K562 (cell line): Measurements from ENCODE around the gene SMYD2. TPM values are rescaled to one million over a fixed set of nuclear protein-coding genes. Genes with fewer than 3 reads are reported as not detected.

ENCODE experiments used
- ATAC-seq: fragments of 200-7000 bp; cut with Tn5 transposase; 3 replicates; pipeline ENCODE4 v1.9.1; 2020; ENCODE audit warnings: moderate library complexity
- BruUV-seq: library from RNA; stranded (reverse); fragments of 400-500 nt; replicated peaks from 2 replicates; lab custom pipeline; 2021; lab: Mats Ljungman, UMichigan
- CTCF ChIA-PET: fragments of 300-600 bp; formaldehyde crosslinking; extraction: SDS; loops from one replicate; lab custom pipeline; 2021; ENCODE audit warnings: low intra/inter-chr PET ratio; lab: Yijun Ruan, JAX
- POLR2A ChIA-PET: fragments of 300-600, 350-650 bp; sonication (Branson Sonifier 250); formaldehyde crosslinking; extraction: SDS; loops from one replicate; lab custom pipeline; 2021; ENCODE audit warnings: antibody characterized with exemption, inconsistent platforms; lab: Yijun Ruan, JAX
- DNase-seq, 4 experiments: peaks; one replicate each; pipeline versions ENCODE4 v3.0.0 to v3.0.0-alpha.2; 2011 to 2018; ENCODE audit warnings: low spot score in 3 of 4, mixed read lengths in 3 of 4; ENCODE audit errors: extremely low read depth in 1 of 4
- FAIRE-seq: peaks from 2 replicates; lab custom pipeline; 2011; peaks lifted over from hg19 to GRCh38; lab: Jason Lieb, UNC
- H2AFZ ChIP-seq: 2 replicates; pipeline ENCODE4 v1.6.0; 2011; ENCODE audit warnings: low read depth, low read length, control low read depth, inconsistent platforms
- H3K27ac ChIP-seq: fragments of 200-600 bp; 3 replicates; pipeline ENCODE4 v1.8.0; 2011; ENCODE audit warnings: low read depth, mild to moderate bottlenecking, control low read depth, inconsistent platforms, low read length, moderate library complexity, mixed read lengths; ENCODE audit errors: extremely low read depth
- H3K27me3 ChIP-seq, 2 experiments: fragments of 300-600 bp in 1 of 2; 2 replicates in 1 of 2; 3 replicates in 1 of 2; pipeline versions ENCODE4 v1.6.0 to v1.8.0; 2011; ENCODE audit warnings: inconsistent platforms in 2 of 2, low read length in 2 of 2, mild to moderate bottlenecking in 1 of 2, mixed read lengths in 1 of 2, moderate library complexity in 1 of 2; ENCODE audit not compliant: control insufficient read depth in 2 of 2, insufficient read depth in 2 of 2
- H3K36me3 ChIP-seq: fragments of 300-600 bp; 3 replicates; pipeline ENCODE4 v1.8.0; 2011; ENCODE audit warnings: mild to moderate bottlenecking, low read length, inconsistent platforms; ENCODE audit not compliant: control insufficient read depth, insufficient read depth
- H3K4me1 ChIP-seq, 2 experiments: fragments of 200-600 bp in 1 of 2; replicated peaks in 1 of 2; 2 replicates in 1 of 2; 3 replicates in 1 of 2; pipeline versions ENCODE4 v1.5.1 to v1.8.0; 2011; ENCODE audit warnings: inconsistent platforms in 2 of 2, low read length in 2 of 2, mild to moderate bottlenecking in 1 of 2, mixed read lengths in 1 of 2, moderate library complexity in 1 of 2; ENCODE audit not compliant: control insufficient read depth in 2 of 2, insufficient read depth in 2 of 2
- H3K4me2 ChIP-seq: 2 replicates; pipeline ENCODE4 v1.6.1; 2011; ENCODE audit warnings: low read length, control low read depth, inconsistent platforms, mixed read lengths; ENCODE audit not compliant: insufficient read depth
- H3K4me3 ChIP-seq: fragments of 200-600 bp; sonication (generic), shearing (Covaris generic); 2 replicates; pipeline ENCODE4 v1.5.1; 2016; ENCODE audit warnings: control low read depth, inconsistent platforms
- H3K79me2 ChIP-seq: fragments of 200-600 bp; 3 replicates; pipeline ENCODE4 v1.8.0; 2011; ENCODE audit warnings: low read length, inconsistent platforms; ENCODE audit not compliant: control insufficient read depth, insufficient read depth
- H3K9ac ChIP-seq, 2 experiments: 2 replicates each; pipeline versions ENCODE4 v1.6.0 to v1.6.1; 2011; ENCODE audit warnings: low read depth in 2 of 2, low read length in 2 of 2, control low read depth in 1 of 2, inconsistent platforms in 1 of 2, mild to moderate bottlenecking in 1 of 2, mixed read lengths in 1 of 2; ENCODE audit not compliant: insufficient read depth in 1 of 2
- H3K9me1 ChIP-seq: one replicate; pipeline ENCODE4 v1.6.0; 2011; ENCODE audit warnings: inconsistent platforms, mild to moderate bottlenecking, low read length, moderate library complexity; ENCODE audit not compliant: control insufficient read depth, insufficient read depth
- H3K9me3 ChIP-seq: replicated peaks from 2 replicates; pipeline ENCODE4 v1.5.1; 2011; ENCODE audit warnings: low read depth, low read length, inconsistent platforms; ENCODE audit not compliant: control insufficient read depth, insufficient read depth
- H4K20me1 ChIP-seq: replicated peaks from 2 replicates; pipeline ENCODE4 v1.6.1; 2011; ENCODE audit warnings: low read length, inconsistent platforms, mixed read lengths; ENCODE audit not compliant: control insufficient read depth, insufficient read depth
- CEBPB ChIP-seq: fragments of 450-650 bp; IDR thresholded peaks from 2 replicates; pipeline ENCODE4 v1.6.1; 2016; ENCODE audit warnings: missing genetic modification characterization, missing compliant biosample characterization
- CEBPG ChIP-seq, 3 experiments: fragments of 200-800 bp in 1 of 3; sonication (Bioruptor generic) in 1 of 3; sonication (generic) in 1 of 3; formaldehyde crosslinking in 1 of 3; IDR thresholded peaks in 2 of 3; conservative IDR thresholded peaks in 1 of 3; 2 replicates each; pipeline versions ENCODE4 v1.6.1 to v1.8.0; 2016 to 2022; ENCODE audit warnings: missing compliant biosample characterization in 2 of 3, missing genetic modification characterization in 2 of 3, mild to moderate bottlenecking in 1 of 3, missing genetic modification reagents in 1 of 3
- MCM3 ChIP-seq: fragments of 450-650 bp; IDR thresholded peaks from 2 replicates; pipeline ENCODE4 v1.6.1; 2016
- TBP ChIP-seq: optimal IDR thresholded peaks from 2 replicates; pipeline ENCODE3; 2011; ENCODE audit warnings: low read depth, low read length, improper control_type of control experiment
- TRIM25 ChIP-seq: fragments of 450-650 bp; IDR thresholded peaks from 2 replicates; pipeline ENCODE4 v1.7.0; 2016; ENCODE audit warnings: borderline replicate concordance
- WGBS: fragments of 100-300 bp; shearing (Covaris generic); methylation state at CpG from one replicate; pipeline ENCODE4 v1.1.6; 2016; ENCODE audit warnings: low coverage, mixed read lengths; ENCODE audit not compliant: insufficient coverage; ENCODE audit errors: missing lambda C conversion rate; 5-methylcytosine and 5-hydroxymethylcytosine counted together
- in situ Hi-C: fragments of 300-500 bp; cut with MboI; formaldehyde crosslinking; loops from 4 replicates; pipeline ENCODE4 v1.15.0; 2018; ENCODE audit warnings: inconsistent platforms, mixed read lengths
- intact Hi-C: fragments of 100-400 bp; cut with micrococcal nuclease; formaldehyde crosslinking; loops from 2 replicates; pipeline ENCODE4 v1.14.2; 2022
- polyA plus RNA-seq, 8 experiments: library from polyadenylated mRNA; depleted of rRNA in 4 of 8; stranded (reverse) in 5 of 8; unstranded in 3 of 8; fragments of >200 nt; fragmentation: Nextera tagmentation in 2 of 8; fragmentation: Illumina TruSeq in 1 of 8; extraction: Ambion mirVana in 2 of 8; extraction: Trizol in 1 of 8; gene quantifications; 2 replicates each; pipeline versions ENCODE4 v1.2.1 to v1.2.3, GENCODE V29; 2011 to 2014; ENCODE audit warnings: inconsistent platforms in 1 of 8, missing spikeins in 1 of 8
- total RNA-seq, 7 experiments: library from RNA; depleted of rRNA in 6 of 7; stranded (reverse); fragments of >200 nt in 6 of 7; fragmentation: Illumina TruSeq in 2 of 7; extraction: Trizol in 2 of 7; gene quantifications; 2 replicates each; pipeline versions ENCODE4 v1.2.1 to v1.2.3, GENCODE V29; 2011 to 2021; ENCODE audit warnings: low replicate concordance in 1 of 7
- TF ChIP-seq, protein P1 (sequence below): fragments of 250-450 bp; sonication (Bioruptor Pico); IDR thresholded peaks from 2 replicates; pipeline ENCODE4 v1.5.0; 2021

SMYD2 gene
- total and polyA plus RNA-seq, 9 of the 15 experiments (the other 6 are each of a cell fraction or from before 2014, with no cell fraction given): 13.8 to 81.3 (median 39.9) TPM

GRCh38 chr1:214236477-214236876 is 44.5 kb upstream of the SMYD2 start:
- WGBS: 6% methylated on average over 2 of the region's 2 CpGs
- H3K27ac ChIP-seq: no peak overlapping the region
- no peak overlapping the region for H3K9ac ChIP-seq
- no peaks in the 10 kb centered on the region for H3K4me1 ChIP-seq
- no peak overlapping the region for H3K4me2 ChIP-seq
- no peak for TF ChIP-seq TRIM25
- TF ChIP-seq, protein P1, sequence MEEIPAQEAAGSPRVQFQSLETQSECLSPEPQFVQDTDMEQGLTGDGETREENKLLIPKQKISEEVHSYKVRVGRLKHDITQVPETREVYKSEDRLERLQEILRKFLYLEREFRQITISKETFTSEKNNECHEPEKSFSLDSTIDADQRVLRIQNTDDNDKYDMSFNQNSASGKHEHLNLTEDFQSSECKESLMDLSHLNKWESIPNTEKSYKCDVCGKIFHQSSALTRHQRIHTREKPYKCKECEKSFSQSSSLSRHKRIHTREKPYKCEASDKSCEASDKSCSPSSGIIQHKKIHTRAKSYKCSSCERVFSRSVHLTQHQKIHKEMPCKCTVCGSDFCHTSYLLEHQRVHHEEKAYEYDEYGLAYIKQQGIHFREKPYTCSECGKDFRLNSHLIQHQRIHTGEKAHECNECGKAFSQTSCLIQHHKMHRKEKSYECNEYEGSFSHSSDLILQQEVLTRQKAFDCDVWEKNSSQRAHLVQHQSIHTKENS (CRISPR knock-in tag): no peak
- TF ChIP-seq MCM3: no peak
- no peak for TF ChIP-seq TBP
- peak; percentile 86 for TF ChIP-seq CEBPB (tag)
- no peak for TF ChIP-seq CEBPG (CRISPR knock-in tag; IDR thresholded peaks at IDR 0.05)
- peak in 1 of 2 experiments; percentile 83; a peak in 2 of 4 replicates for TF ChIP-seq CEBPG (tag; conservative IDR thresholded peaks at IDR 0.05 in 1 of 2, IDR thresholded peaks at IDR 0.05 in 1 of 2)
- in situ Hi-C loops (no loop called here), intact Hi-C loops (no loop called here)
- H4K20me1 ChIP-seq: no peaks in the 10 kb centered on the region
- H2AFZ ChIP-seq: no peak overlapping the region
- H3K79me2 ChIP-seq: no peaks in the 10 kb centered on the region
- FAIRE-seq (no peak), ATAC-seq (no peak), DNase-seq (no peak)
- H3K4me3 ChIP-seq: no peak overlapping the region
- H3K36me3 ChIP-seq: no peaks in the 10 kb centered on the region
- peaks cover 1 to 7% of the 10 kb centered on the region in 2 experiments; a peak in 2 of 5 replicates for H3K27me3 ChIP-seq
- CTCF ChIA-PET: no interaction called here
- H3K9me1 ChIP-seq: no peaks in the 10 kb centered on the region
- no TSS peak for BruUV-seq
- H3K9me3 ChIP-seq: no peaks in the 10 kb centered on the region
- POLR2A ChIA-PET: no interaction called here
